BLaER1 (cell line): Measurements from ENCODE around the gene NR1H2.
"Not testable (repeated sequence)": the region's sequence is repeated elsewhere in the genome, so short reads cannot be mapped to it uniquely, and the experiment has no call there.

Experiments used
- H3K27ac ChIP-seq: shearing (Covaris generic); formaldehyde crosslinking; 2 replicates; pipeline ENCODE4 v1.8.1; 2022
- H3K27me3 ChIP-seq: shearing (Covaris generic); formaldehyde crosslinking; 2 replicates; pipeline ENCODE4 v1.8.1; 2022
- H3K36me3 ChIP-seq: shearing (Covaris generic); formaldehyde crosslinking; 2 replicates; pipeline ENCODE4 v1.8.1; 2022
- H3K4me1 ChIP-seq: shearing (Covaris generic); formaldehyde crosslinking; 2 replicates; pipeline ENCODE4 v1.8.1; 2022
- H3K4me2 ChIP-seq: shearing (Covaris generic); formaldehyde crosslinking; 2 replicates; pipeline ENCODE4 v1.8.1; 2022
- H3K4me3 ChIP-seq: shearing (Covaris generic); formaldehyde crosslinking; 2 replicates; pipeline ENCODE4 v1.8.1; 2022
- H3K9ac ChIP-seq: shearing (Covaris generic); formaldehyde crosslinking; 2 replicates; pipeline ENCODE4 v1.8.1; 2022
- H3K9me3 ChIP-seq: shearing (Covaris generic); formaldehyde crosslinking; 2 replicates; pipeline ENCODE4 v1.8.1; 2022
- H4K20me1 ChIP-seq: shearing (Covaris generic); formaldehyde crosslinking; 2 replicates; pipeline ENCODE4 v1.8.1; 2022
- Cebpa-rat ChIP-seq: shearing (Covaris generic); IDR thresholded peaks from 2 replicates; pipeline ENCODE4 v1.8.1; 2022

NR1H2 gene

GRCh38 chr19:50344661-50345318, 31.5 kb upstream of the NR1H2 start:
- H3K27me3 ChIP-seq, result no peaks in the 10 kb centered on the region
- H3K9ac ChIP-seq, result no peak overlapping the region
- no peaks in the 10 kb centered on the region for H3K36me3 ChIP-seq
- no peak for TF ChIP-seq Cebpa-rat
- H3K27ac ChIP-seq, result no peak overlapping the region
- H4K20me1 ChIP-seq, result no peaks in the 10 kb centered on the region
- H3K4me1 ChIP-seq, result peaks cover 38% of the 10 kb centered on the region
- H3K4me3 ChIP-seq, result peak overlapping the region; percentile 1; the same call in 1 of the 2 replicates
- peak overlapping the region; percentile 11; the same call in 1 of the 2 replicates for H3K4me2 ChIP-seq
- peaks cover 56% of the 10 kb centered on the region for H3K9me3 ChIP-seq

GRCh38 chr19:50347089-50347581, 29.1 kb upstream of the NR1H2 start:
- peak; percentile 64; the same call in 1 of the 2 replicates for TF ChIP-seq Cebpa-rat
- peaks cover 34% of the 10 kb centered on the region for H3K9me3 ChIP-seq
- H3K36me3 ChIP-seq, H3K9ac ChIP-seq, H3K27ac ChIP-seq, H3K27me3 ChIP-seq, H3K4me3 ChIP-seq, H4K20me1 ChIP-seq: not testable (repeated sequence)
- peak overlapping the region; percentile 29; the same call in 1 of the 2 replicates for H3K4me2 ChIP-seq
- peaks cover 48% of the 10 kb centered on the region for H3K4me1 ChIP-seq

DNA sequence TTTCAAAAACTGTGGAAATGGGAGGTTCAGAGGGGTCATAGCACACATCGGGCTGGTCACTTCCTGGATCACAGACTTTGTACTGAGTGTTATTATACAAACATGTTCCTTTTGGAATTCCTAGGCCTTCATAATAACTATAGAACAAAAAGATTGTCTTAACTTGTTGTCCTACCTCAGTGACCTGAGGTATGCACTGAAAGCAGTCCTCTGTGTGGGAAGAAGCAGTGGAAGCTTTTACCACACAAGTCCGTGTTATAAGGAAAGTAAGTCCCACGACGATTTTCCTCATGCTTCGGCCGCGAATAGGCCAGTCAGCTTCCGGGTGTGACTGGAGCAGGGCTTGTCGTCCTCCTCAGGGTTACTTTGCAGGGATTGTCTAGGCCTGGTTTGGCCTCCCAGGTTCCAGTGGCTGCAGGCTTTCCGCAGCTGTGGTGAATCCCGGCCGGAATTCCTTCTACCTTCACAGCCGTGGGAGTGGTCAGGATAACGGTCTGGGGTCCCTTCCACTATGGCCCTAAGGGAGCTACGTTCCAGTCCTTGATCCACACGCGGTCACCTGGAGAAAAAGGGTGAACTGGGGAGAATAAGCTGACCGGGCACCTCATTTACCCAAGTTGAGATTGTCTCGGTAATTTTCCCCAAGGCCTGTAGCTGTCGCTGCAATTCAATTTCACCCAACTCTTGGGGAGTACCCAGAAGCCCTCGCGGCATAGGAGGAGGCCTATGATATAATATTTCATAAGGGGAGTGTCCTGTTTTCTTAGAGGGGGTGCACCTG, 26.8 kb upstream of the NR1H2 start:
- H3K4me1 ChIP-seq, result peaks cover 46% of the 10 kb centered on the region
- no peaks in the 10 kb centered on the region for H3K27me3 ChIP-seq
- H3K4me3 ChIP-seq, result no peak overlapping the region
- no peak overlapping the region for H3K27ac ChIP-seq
- peaks cover 15% of the 10 kb centered on the region for H3K9me3 ChIP-seq
- no peak for TF ChIP-seq Cebpa-rat
- peak overlapping the region; percentile 54 for H3K4me2 ChIP-seq
- H3K36me3 ChIP-seq, result no peaks in the 10 kb centered on the region
- no peak overlapping the region for H3K9ac ChIP-seq
- H4K20me1 ChIP-seq, result no peaks in the 10 kb centered on the region

GRCh38 chr19:50352242-50352641, 24.0 kb upstream of the NR1H2 start:
- H3K36me3 ChIP-seq, result no peaks in the 10 kb centered on the region
- H3K9ac ChIP-seq, result no peak overlapping the region
- no peaks in the 10 kb centered on the region for H3K9me3 ChIP-seq
- H3K4me3 ChIP-seq, result no peak overlapping the region
- H4K20me1 ChIP-seq, result no peaks in the 10 kb centered on the region
- H3K27ac ChIP-seq, result no peak overlapping the region
- no peaks in the 10 kb centered on the region for H3K27me3 ChIP-seq
- H3K4me2 ChIP-seq, result no peak overlapping the region
- peaks cover 40% of the 10 kb centered on the region for H3K4me1 ChIP-seq
- TF ChIP-seq Cebpa-rat, result no peak

DNA sequence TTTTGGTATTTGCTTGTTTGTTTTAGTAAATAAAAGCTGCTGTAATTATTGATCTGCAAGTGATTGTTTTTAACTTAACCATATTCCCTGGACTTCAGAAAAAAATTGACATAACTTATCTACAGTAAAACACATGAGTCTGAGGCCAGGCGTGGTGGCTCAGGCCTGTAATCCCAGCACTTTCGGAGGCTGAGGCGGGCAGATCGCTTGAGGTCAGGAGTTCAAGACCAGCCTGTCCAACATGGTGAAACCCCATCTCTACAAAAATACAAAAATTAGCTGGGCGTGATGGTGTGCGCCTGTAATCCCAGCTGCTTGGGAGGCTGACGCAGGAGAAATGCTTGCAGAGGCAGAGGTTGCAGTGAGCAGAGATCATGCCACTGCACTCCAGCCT, 22.8 kb upstream of the NR1H2 start:
- H3K4me1 ChIP-seq, result peaks cover 38% of the 10 kb centered on the region
- not testable (repeated sequence) for H3K36me3 ChIP-seq, H3K9me3 ChIP-seq, H3K27ac ChIP-seq, H3K27me3 ChIP-seq, H3K9ac ChIP-seq, H4K20me1 ChIP-seq, H3K4me3 ChIP-seq, H3K4me2 ChIP-seq

GRCh38 chr19:50356691-50357177, 19.5 kb upstream of the NR1H2 start:
- peaks cover 34% of the 10 kb centered on the region for H3K4me1 ChIP-seq
- no peaks in the 10 kb centered on the region for H4K20me1 ChIP-seq
- no peak for TF ChIP-seq Cebpa-rat
- H3K4me3 ChIP-seq, result peak overlapping the region; percentile 67
- H3K36me3 ChIP-seq, result no peaks in the 10 kb centered on the region
- H3K27ac ChIP-seq, result no peak overlapping the region
- H3K27me3 ChIP-seq, result no peaks in the 10 kb centered on the region
- peak overlapping the region; percentile 67; the same call in 1 of the 2 replicates for H3K9ac ChIP-seq
- peak overlapping the region; percentile 95 for H3K4me2 ChIP-seq
- H3K9me3 ChIP-seq, result peaks cover 6% of the 10 kb centered on the region; the same call in 1 of the 2 replicates

- Histone ChIP-seq H3K27me3 (no peaks in the 10 kb centered on the region), H3K9me3 (peaks cover 6% of the 10 kb centered on the region; the same call in 1 of the 2 replicates), H3K36me3 (no peaks in the 10 kb centered on the region), H3K9ac (peak overlapping the region; percentile 67), H3K4me1 (peaks cover 41% of the 10 kb centered on the region), H3K27ac (peak overlapping the region; percentile 32), H4K20me1 (no peaks in the 10 kb centered on the region), H3K4me3 (peak overlapping the region; percentile 67), H3K4me2 (peak overlapping the region; percentile 95)
- TF ChIP-seq Cebpa-rat, result no peak
Measured at GRCh38 chr19:50357178-50358100, 18.8 kb upstream of the NR1H2 start.

DNA sequence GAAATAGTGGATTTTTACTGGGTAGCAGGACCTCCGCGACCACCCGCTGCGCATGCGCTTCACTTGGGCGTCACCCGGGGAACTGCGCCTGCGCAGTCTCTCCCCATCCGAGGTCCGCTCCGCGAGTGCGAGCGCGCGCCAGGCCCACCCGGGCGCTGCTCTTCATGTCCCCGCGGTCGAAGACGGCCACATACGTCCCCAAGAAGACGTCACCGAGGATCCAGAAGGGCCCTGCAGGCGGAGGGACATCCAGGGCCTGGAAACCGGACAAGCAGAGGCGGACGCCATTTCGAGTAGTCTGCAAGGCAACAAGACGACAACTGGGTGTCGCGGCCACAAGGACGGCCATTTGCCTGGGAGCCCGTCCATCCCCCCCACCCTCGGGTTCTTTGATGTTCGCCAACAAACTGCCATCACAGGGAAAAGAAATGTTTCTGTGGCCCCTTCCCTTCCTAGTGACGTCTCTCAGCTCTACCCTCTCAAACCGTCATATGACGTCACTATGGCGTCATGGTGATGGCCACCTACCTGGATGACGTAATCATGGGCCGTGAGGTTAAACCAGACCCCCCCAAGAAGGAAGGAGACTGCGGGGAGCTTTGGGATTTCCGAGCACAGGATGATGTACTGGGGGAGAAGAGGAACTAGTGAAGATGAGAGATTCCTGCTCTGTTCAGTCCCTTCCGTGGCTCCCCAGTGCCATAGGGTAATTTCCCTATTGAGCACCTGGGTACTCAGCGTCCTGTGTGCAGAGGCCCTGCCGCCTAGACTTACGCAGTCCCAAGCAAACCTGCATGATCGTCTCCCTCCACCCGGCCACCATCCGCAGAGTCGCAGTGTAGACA, 17.6 kb upstream of the NR1H2 start:
- H3K4me3 ChIP-seq, result no peak overlapping the region
- no peak overlapping the region for H3K9ac ChIP-seq
- no peaks in the 10 kb centered on the region for H3K36me3 ChIP-seq
- no peaks in the 10 kb centered on the region for H4K20me1 ChIP-seq
- H3K27me3 ChIP-seq, result no peaks in the 10 kb centered on the region
- H3K4me2 ChIP-seq, result peak overlapping the region; percentile 20
- TF ChIP-seq Cebpa-rat, result no peak
- peaks cover 53% of the 10 kb centered on the region for H3K4me1 ChIP-seq
- H3K27ac ChIP-seq, result no peak overlapping the region
- peaks cover 7% of the 10 kb centered on the region; the same call in 1 of the 2 replicates for H3K9me3 ChIP-seq
